ENCODE results near the gene UROS. TPM values are rescaled to one million over a fixed set of nuclear protein-coding genes. Genes with fewer than 3 reads are reported as not detected.

Gene UROS
- total RNA-seq, 1 donor from 2014 or later: 54.0 TPM

DNA sequence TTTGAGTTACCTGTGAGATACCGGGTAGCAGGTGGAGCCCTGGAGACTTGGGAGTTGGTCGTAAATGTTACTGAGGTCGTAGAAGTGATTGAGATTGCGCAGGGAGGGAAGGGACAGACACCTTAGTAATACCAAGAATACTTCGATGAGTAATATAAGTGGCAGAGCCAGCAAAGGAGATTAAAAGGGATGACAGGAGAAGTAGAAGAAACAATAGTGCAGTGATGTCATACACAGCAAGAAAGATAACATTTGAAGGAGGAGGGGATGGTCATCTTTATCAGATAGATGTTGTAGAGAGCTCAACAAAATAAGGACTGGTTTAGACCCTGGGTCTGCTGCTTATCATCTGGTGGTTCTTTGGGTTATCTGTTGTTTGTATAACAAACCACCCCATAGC is 5.3 kb upstream of the UROS start:
- H3K36me3 Mint-ChIP-seq (ENCODE audit: low read depth): peaks cover 8% of the 10 kb centered on the region
- H3K4me3 Mint-ChIP-seq: no peak overlapping the region
- no peak for DNase-seq (ENCODE audit: low read depth, low spot score)
- TF ChIP-seq, protein P1, sequence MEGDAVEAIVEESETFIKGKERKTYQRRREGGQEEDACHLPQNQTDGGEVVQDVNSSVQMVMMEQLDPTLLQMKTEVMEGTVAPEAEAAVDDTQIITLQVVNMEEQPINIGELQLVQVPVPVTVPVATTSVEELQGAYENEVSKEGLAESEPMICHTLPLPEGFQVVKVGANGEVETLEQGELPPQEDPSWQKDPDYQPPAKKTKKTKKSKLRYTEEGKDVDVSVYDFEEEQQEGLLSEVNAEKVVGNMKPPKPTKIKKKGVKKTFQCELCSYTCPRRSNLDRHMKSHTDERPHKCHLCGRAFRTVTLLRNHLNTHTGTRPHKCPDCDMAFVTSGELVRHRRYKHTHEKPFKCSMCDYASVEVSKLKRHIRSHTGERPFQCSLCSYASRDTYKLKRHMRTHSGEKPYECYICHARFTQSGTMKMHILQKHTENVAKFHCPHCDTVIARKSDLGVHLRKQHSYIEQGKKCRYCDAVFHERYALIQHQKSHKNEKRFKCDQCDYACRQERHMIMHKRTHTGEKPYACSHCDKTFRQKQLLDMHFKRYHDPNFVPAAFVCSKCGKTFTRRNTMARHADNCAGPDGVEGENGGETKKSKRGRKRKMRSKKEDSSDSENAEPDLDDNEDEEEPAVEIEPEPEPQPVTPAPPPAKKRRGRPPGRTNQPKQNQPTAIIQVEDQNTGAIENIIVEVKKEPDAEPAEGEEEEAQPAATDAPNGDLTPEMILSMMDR (conservative IDR thresholded peaks at IDR 0.05): no peak
- no peak overlapping the region for H3K27ac Mint-ChIP-seq (ENCODE audit: unreplicated experiment)
- no peaks in the 10 kb centered on the region for H3K4me1 Mint-ChIP-seq
- H3K9me3 Mint-ChIP-seq: no peaks in the 10 kb centered on the region
- H3K27me3 Mint-ChIP-seq (ENCODE audit: low read depth): no peaks in the 10 kb centered on the region

DNA sequence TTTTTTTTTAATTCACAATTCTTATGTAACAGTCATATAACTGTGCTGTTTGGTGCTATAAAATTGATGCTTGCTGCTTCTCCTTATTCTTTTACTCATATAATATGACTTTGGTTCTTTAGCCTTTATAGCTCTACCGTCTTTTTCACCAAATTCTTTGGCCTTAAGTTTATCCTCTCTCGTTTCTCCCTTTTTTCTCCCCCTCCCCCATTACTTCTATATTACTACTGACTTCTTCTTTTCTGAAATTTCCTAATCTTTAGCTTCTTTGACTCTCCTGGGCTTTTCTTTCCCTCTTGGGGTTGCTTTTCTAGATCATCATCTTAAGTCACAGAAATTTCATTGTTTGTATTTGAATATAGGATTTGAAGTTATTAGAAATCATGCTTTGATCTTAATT is 4.1 kb upstream of the UROS start:
- H3K36me3 Mint-ChIP-seq (ENCODE audit: low read depth): peaks cover 8% of the 10 kb centered on the region

DNA sequence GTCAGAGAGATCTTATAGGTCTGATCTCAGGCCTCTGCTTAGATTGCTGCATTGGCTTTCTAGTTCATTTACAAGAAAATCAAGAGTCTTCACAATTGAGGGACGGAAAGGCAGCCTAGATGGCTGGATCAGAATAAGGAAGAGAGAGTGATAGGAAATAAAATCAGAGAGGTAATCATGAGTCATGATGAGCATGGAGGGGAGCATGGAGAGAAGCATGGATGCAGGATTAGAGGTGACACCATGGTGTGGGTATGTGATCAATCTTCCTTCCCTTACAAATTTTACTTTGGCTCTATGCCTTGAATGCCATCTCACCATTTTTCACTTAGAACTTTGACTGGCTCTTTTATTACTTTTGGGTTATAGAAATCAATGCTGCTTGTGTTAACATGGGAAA is 1.7 kb upstream of the UROS start:
- H3K27me3 Mint-ChIP-seq (ENCODE audit: low read depth): no peaks in the 10 kb centered on the region

More for the DNA sequence above, 4.1 kb upstream of the UROS start:
- TF ChIP-seq, protein P1 (conservative IDR thresholded peaks at IDR 0.05): no peak
- Mint-ChIP-seq H3K27ac (ENCODE audit: unreplicated experiment) (no peak overlapping the region), H3K9me3 (no peaks in the 10 kb centered on the region), H3K27me3 (ENCODE audit: low read depth) (no peaks in the 10 kb centered on the region), H3K4me1 (no peaks in the 10 kb centered on the region), H3K4me3 (peak overlapping the region; percentile 35)
- no peak for DNase-seq (ENCODE audit: low read depth, low spot score)

DNA sequence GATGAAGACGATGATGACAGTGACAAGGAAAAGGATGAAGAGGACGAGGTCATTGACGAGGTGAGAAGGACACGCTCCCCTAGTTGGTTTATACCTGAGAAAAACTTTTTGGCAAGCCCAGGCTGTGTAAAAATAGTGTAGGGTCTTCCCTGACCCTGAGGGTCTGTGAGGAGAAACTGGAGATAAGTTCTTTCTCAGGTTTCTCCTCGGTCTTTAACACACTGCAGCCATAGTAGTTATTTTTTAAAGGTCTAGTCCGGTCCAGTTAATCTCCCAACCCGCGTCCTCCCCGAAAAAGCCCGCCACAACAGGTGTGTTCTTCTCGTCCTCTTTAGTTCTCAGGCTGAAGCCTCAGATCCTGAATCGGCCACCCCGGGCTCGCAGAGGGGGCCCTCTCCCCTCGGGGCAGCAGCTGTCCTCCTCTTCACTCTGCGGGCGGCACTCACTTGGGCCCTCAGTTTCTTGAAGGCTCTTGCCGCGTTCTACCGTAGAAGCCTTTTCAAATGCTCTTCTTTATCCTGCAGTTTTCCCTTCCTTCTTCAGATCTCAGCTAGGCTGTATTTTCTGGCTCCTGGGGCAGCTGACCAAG is 699 bp upstream of the UROS start:
- TF ChIP-seq, protein P1 (conservative IDR thresholded peaks at IDR 0.05): no peak
- H3K36me3 Mint-ChIP-seq (ENCODE audit: low read depth): peaks cover 8% of the 10 kb centered on the region
- no peak overlapping the region for H3K4me3 Mint-ChIP-seq
- DNase-seq (ENCODE audit: low read depth, low spot score): peak; percentile 6
- H3K4me1 Mint-ChIP-seq: peaks cover 6% of the 10 kb centered on the region
- no peaks in the 10 kb centered on the region for H3K9me3 Mint-ChIP-seq
- H3K27ac Mint-ChIP-seq (ENCODE audit: unreplicated experiment): no peak overlapping the region
- H3K27me3 Mint-ChIP-seq (ENCODE audit: low read depth): no peaks in the 10 kb centered on the region

More for the DNA sequence above, 1.7 kb upstream of the UROS start:
- peaks cover 6% of the 10 kb centered on the region for H3K4me1 Mint-ChIP-seq
- no peak overlapping the region for H3K4me3 Mint-ChIP-seq
- no peak for DNase-seq (ENCODE audit: low read depth, low spot score)
- no peaks in the 10 kb centered on the region for H3K9me3 Mint-ChIP-seq
- no peak overlapping the region for H3K27ac Mint-ChIP-seq (ENCODE audit: unreplicated experiment)
- H3K36me3 Mint-ChIP-seq (ENCODE audit: low read depth): peaks cover 8% of the 10 kb centered on the region
- TF ChIP-seq, protein P1 (conservative IDR thresholded peaks at IDR 0.05): no peak

DNA sequence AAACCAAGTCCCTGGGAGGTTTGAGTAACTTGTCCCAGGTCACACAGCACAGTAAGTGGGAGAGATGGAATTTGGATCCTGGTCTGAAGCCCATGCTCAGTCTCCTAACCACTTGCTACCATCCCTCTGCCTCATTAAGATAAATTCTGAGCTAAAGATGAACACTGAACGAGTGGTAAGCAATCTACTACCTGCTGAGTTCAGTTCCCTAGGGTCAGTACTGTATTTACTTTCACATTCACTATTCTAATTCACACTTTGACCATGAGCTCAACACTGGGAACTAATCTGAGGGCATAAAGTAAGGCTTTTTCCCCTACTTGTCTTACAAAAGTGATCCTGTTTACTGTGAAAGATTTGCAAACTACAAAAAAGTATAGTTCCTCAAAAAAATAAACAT is 2.4 kb downstream of the UROS start:
- Mint-ChIP-seq H3K4me1 (peaks cover 6% of the 10 kb centered on the region), H3K4me3 (no peak overlapping the region)

More for the DNA sequence above, 2.4 kb downstream of the UROS start:
- H3K36me3 Mint-ChIP-seq (ENCODE audit: low read depth): no peaks in the 10 kb centered on the region
- no peak for DNase-seq (ENCODE audit: low read depth, low spot score)
- no peaks in the 10 kb centered on the region for H3K27me3 Mint-ChIP-seq (ENCODE audit: low read depth)
- no peaks in the 10 kb centered on the region for H3K9me3 Mint-ChIP-seq
- no peak overlapping the region for H3K27ac Mint-ChIP-seq (ENCODE audit: unreplicated experiment)
- TF ChIP-seq, protein P1 (conservative IDR thresholded peaks at IDR 0.05): no peak

Measured in neural crest cell (in vitro differentiated cells).